Adipose tissue (tissue), 3 donors: ENCODE data around the gene MYRF. TPM values are rescaled to one million over a fixed set of nuclear protein-coding genes. Genes with fewer than 3 reads are reported as not detected.

Experiments used
- H3K27ac ChIP-seq: one replicate; pipeline ENCODE4 v1.5.1; 2013; ENCODE audit warnings: low read depth, low read length
- WGBS, 3 donors: extraction: QIAGEN DNeasy Blood & Tissue Kit; methylation state at CpG; one replicate each; pipeline ENCODE4 v1.1.7; 2013; 5-methylcytosine and 5-hydroxymethylcytosine counted together
- polyA plus RNA-seq, 3 donors: library from polyadenylated mRNA; stranded (reverse); fragments of 200-250 nt; gene quantifications; one replicate each; pipeline ENCODE4 v1.2.3, GENCODE V29; 2013
- donor health status: healthy with polysubstance abuse.
- donor health status: Bipolar disorder and iron deficiency.
- donor health status: healthy.

MYRF gene
- polyA plus RNA-seq, 3 donors, result 4.0 to 13.4 (median 7.5) TPM

DNA sequence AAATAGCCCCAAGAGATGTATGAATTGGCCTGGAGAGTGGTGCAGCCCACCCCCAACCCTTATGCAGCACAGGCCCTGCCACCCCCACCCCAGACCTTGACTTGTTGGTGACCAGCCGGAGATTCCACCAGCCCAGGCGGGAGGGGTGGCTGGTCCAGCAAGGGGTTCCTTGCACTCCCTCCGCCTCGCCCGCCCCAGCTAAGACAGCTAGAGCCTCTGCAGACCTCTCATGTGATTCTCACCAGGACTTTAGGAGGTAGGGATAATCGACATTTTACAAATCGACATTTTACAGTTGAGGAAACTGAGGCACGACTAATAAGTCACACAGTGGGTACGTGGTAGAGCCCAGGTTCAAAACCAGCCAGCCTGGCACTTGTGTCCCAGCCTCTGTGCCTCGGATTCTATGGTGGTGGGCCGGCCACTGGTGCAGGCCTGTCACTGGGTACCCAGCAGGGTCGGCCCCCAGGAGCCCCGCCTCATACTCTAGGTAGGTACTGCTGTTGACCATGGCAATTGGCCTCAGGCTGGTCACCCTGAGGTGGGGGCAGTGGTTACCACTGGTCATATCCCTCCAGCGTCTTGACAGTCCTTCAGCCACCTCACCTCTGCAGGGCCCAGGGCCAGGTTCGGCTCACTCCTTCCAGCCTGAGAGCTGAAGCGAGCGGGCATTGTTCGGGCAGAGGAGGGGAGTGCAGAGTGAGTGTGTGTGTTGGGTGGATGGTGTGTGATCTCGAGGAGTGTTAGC is 35.0 kb upstream of the MYRF start:
- 90 to 93% (median 92%) methylated on average over 19 of the region's 19 CpGs for WGBS, 3 donors
- no peak overlapping the region for H3K27ac ChIP-seq

DNA sequence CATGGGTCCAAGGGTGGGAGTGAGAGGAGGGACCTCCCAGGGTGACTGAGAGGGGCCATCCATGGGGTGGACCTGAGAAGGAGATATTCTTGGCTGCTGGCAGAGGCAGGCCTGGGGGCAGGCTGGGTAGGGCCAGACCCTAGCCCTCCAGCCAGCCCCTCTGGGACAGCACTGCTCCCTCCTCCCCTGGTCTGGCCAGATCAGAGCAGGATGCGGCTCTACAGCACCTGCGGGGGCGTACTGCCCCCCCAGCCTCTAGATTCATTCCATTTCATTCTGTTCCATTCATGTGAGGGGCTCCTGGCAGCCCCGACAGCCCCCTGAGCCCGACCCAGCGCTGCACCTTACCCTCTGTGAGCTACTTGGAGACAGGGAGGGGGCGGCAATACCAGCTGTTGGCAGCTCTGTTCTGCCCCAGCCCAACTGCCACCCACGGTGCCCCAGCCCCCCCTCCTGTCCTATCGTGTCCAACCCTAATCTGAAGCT is 34.3 kb upstream of the MYRF start:
- WGBS, 3 donors, result 48 to 64% (median 53%) methylated on average over 9 of the region's 9 CpGs

DNA sequence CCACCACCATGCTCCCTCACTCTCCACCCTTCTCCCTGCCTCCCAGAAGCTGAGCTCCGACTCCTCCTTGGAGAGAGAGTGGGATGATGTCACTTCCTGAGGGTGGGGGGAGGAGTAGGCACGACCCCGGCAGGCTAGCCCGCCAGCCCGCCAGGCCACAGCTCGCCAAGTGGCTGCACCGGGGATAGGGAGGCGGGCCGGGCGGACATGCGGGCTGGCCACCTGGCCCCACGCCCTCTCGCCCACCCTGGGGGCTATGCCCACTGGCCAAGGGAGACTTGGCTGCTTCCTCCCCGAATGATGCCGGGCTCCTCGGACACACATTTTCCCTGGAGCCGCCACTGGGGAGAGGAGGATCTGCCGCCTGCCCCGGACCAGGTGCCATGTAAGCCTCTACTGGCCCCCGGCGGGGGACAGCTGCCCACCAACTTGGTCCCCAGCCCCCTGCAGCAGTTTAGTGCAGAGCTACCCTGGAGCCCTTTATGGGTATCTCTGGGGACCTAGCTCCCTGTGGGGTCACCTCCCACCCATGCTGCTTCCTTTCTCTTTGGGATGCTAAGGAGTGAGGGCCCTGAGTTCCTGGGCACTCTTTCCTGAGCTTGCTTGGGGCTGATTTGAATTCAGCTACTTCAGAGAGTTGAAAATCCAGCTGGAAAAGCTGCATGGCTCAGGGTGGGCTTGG is 33.7 kb upstream of the MYRF start:
- 39 to 68% (median 48%) methylated on average over 21 of the region's 21 CpGs for WGBS, 3 donors
- no peak overlapping the region for H3K27ac ChIP-seq

More for the DNA sequence above, 34.3 kb upstream of the MYRF start:
- H3K27ac ChIP-seq, result no peak overlapping the region

DNA sequence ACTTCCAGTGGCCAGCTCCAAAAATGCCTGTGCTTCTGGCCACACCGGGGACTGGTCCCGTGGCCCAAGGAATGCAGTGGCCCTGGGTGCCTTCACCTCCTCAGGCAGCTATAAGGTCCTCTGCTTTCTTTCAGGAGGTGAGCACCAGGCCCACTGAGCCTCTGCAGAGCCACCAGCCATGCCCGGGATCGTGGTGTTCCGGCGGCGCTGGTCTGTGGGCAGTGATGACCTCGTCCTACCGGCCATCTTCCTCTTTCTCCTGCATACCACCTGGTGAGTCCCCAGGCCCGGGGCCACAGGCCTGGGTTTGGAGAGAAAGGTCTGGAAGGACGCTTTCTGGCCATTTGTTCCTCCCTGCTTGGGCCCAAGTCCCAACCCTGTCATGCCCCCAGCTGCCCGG is 32.5 kb upstream of the MYRF start:
- 83 to 91% (median 89%) methylated on average over 12 of the region's 12 CpGs for WGBS, 3 donors

DNA sequence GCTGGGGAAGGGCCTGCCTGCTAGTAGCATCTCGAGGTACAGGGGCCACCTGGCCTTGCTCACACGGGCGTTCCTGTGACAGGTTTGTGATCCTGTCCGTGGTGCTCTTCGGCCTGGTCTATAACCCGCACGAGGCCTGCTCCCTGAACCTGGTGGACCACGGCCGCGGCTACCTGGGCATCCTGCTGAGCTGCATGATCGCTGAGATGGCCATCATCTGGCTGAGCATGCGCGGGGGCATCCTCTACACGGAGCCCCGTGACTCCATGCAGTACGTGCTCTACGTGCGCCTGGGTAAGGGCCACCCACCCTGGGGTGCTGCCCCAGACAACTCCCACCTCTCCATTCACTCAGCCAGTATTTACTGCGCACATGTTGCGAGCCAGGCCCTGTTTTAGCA is 31.8 kb upstream of the MYRF start:
- H3K27ac ChIP-seq, result no peak overlapping the region
- WGBS, 3 donors, result 94 to 97% (median 95%) methylated on average over 20 of the region's 20 CpGs

More for the DNA sequence above, 32.5 kb upstream of the MYRF start:
- no peak overlapping the region for H3K27ac ChIP-seq

- H3K27ac ChIP-seq, result no peak overlapping the region
- 69 to 84% (median 83%) methylated on average over 9 of the region's 9 CpGs for WGBS, 3 donors
Measured at GRCh38 chr11:61724437-61724836, 28.0 kb upstream of the MYRF start.

GRCh38 chr11:61725781-61726231 is 26.6 kb upstream of the MYRF start:
- WGBS, 3 donors, result 79 to 85% (median 84%) methylated on average over 12 of the region's 12 CpGs
- H3K27ac ChIP-seq, result no peak overlapping the region

DNA sequence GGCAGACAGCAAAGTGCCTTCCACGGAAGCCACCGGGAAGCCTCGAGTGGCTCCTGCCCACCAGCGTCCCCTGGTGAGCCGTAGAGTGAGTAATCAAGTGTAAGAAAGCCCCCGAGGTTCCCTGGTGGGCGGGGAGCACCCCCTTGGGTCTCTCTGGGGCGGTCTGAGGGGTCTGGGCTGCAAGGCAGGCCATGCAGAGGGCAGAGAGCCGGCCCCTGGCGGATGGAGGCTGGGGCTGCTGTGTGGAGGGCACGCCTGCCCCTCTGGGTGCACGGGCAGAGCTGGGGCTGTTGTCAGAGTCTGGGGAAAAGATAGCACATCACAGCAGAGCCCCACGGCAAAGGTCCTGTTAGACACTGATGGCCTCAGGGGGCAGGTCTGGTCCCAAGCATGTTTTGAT is 25.7 kb upstream of the MYRF start:
- no peak overlapping the region for H3K27ac ChIP-seq
- WGBS, 3 donors, result 88 to 94% (median 89%) methylated on average over 10 to 13 of the region's 13 CpGs

DNA sequence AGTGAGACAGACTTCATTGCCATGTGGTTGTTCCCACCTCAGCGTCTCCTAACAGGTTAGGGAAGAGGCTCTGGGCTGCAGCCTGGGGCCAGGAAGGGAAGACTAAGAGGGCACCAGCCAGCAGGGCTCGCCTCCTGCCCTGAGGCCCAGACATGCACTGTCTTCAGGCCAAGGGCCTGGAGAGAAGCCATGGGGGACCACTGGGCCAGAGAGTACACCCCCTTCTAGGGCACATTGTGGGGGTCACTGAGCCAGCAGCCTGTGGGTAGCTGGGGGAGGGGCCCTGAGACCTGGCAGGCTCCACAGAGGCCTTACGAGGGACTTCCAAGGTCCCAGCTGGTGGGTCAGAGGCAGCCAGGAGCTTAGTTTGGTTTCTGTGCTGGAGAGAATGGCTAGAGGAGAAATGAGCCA is 25.0 kb upstream of the MYRF start:
- H3K27ac ChIP-seq, result no peak overlapping the region
- WGBS, 3 donors, result 81 to 86% (median 84%) methylated on average over 3 of the region's 3 CpGs

- WGBS, 3 donors, result 92 to 93% (median 93%) methylated on average over 32 to 33 of the region's 33 CpGs
- H3K27ac ChIP-seq, result no peak overlapping the region
Measured at GRCh38 chr11:61728066-61728939, 24.1 kb upstream of the MYRF start.

DNA sequence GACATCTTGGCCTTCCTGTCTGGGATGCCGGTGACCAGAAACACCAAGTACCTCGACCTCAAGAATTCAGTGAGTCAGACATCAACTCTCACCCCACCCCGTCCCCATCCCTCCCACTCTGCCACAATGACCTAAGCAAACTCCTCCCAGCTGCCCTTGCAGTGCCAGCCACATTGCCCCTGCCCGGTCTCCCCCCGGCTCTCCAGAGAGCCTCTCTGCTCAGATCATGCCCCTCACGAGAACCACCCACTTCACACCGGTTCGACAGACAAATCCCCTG is 23.6 kb upstream of the MYRF start:
- no peak overlapping the region for H3K27ac ChIP-seq

DNA sequence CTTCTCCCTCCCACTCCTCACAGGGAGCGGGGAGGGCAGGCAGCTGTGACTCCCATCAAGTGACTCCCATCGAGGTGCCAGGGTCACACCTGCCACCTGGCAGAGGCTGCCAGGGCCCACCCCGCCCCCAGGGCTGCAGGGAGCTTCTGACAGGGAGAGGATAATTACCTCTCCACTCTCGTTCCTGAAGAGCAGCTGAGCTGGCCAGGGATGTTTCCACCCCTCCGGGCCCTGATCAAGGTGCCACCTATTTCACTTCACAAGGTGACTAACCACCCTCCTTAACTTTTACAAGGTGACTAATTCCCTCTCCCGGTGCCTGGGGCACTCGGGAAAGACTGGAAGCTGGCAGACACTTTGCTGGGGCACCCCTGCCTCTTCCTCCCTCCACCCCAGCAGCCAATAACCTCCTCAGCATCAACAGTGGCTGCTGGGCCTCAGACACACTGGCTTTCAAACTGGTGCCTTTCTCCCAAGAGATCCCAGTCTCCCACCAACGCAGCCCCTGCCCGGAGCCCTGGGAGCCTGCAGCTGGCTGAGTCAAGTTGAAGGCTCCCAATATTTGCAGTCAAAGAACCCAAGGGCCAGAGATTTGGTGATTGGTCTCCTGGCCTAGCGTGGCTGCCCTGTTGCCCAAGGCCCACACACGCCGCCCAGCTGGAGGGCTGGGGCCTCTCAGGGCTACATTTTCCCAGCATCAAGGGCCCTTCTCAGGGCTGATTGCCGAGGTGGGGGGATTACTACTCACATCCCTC is 22.0 kb upstream of the MYRF start:
- no peak overlapping the region for H3K27ac ChIP-seq
- 44 to 87% (median 82%) methylated on average over 13 of the region's 13 CpGs for WGBS, 3 donors

More for the DNA sequence above, 23.6 kb upstream of the MYRF start:
- WGBS, 3 donors, result 78 to 89% (median 81%) methylated on average over 8 of the region's 8 CpGs

DNA sequence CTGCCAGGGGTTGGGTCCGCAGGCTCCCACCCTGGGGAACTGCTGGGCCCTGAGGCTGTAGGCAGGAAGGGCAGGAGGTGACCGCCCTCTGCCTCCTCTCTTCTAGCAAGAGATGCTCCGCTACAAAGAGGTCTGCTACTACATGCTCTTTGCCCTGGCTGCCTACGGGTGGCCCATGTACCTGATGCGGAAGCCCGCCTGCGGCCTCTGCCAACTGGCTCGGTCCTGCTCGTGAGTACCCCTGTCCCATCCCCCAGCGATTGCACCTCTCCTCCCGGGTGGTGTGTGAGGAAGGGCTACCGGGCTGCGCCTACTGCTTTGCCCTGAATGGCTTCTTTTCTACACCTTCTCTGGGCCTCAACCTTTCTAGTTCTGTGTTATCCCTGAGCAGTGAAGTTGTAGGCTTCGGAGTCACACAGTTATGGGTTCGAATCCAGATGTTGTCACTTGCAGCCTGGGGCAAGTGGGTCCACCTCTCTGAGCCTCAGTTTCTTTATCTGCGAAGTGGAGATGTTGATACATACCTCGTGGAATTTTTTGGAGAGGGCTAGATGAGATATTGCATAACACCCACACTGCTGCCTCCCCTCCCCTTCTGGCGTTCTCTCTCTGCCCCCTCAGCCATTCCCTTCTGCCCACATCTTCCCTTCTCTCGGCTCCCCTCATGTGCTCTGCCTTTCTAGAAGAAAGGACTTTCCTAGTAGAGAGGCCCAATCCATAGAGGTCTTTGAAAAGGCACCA is 21.1 kb upstream of the MYRF start:
- H3K27ac ChIP-seq, result no peak overlapping the region

GRCh38 chr11:61731952-61732675 is 20.3 kb upstream of the MYRF start:
- H3K27ac ChIP-seq, result no peak overlapping the region
- 60 to 86% (median 64%) methylated on average over 8 of the region's 8 CpGs for WGBS, 3 donors

More for the DNA sequence above, 21.1 kb upstream of the MYRF start:
- 82 to 89% (median 83%) methylated on average over 19 of the region's 19 CpGs for WGBS, 3 donors

DNA sequence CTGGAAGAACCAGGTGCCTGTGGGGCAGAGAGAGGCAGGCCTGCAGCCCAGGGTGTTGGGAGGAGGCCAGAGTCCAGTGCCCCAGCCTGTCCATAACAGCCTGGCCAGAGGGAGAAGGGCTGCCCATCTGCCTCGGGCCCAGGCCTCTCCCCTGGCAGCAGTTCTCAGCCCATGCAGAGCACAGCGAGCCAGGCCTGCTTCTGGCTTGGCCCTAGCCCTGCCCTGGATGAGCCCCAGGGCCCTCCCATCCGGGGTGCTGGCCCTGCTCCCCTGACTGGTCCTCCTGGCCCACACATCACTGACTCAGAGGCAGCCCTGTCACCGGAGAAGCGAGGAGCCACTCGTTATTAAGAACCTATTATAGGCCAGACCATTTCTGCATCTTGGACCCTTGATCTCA is 19.7 kb upstream of the MYRF start:
- 59 to 73% (median 63%) methylated on average over 5 to 6 of the region's 6 CpGs for WGBS, 3 donors
- no peak overlapping the region for H3K27ac ChIP-seq

- 26 to 29% (median 26%) methylated on average over 13 of the region's 13 CpGs for WGBS, 3 donors
Measured at GRCh38 chr11:61733120-61733978, 19.1 kb upstream of the MYRF start.

More at GRCh38 chr11:61733120-61733978, 19.1 kb upstream of the MYRF start:
- no peak overlapping the region for H3K27ac ChIP-seq
